D721Med (cell line): ENCODE data around the gene KLHDC3.
A peak's percentile ranks its signal among the peaks of the same experiment; 100 is the strongest.

Source experiments
- DNase-seq: peaks from one replicate; pipeline ENCODE4 v3.0.0; 2011; ENCODE audit warnings: low spot score; ENCODE audit not compliant: insufficient read length
- FAIRE-seq: peaks from 2 replicates; lab custom pipeline; 2011; peaks lifted over from hg19 to GRCh38; lab: Jason Lieb, UNC
- TF ChIP-seq, protein P1 (sequence below): IDR thresholded peaks from 2 replicates; pipeline ENCODE4 v1.5.1; 2012; ENCODE audit warnings: mild to moderate bottlenecking, control low read depth; ENCODE audit not compliant: insufficient read depth; ENCODE audit errors: missing control alignments

The KLHDC3 gene

DNA sequence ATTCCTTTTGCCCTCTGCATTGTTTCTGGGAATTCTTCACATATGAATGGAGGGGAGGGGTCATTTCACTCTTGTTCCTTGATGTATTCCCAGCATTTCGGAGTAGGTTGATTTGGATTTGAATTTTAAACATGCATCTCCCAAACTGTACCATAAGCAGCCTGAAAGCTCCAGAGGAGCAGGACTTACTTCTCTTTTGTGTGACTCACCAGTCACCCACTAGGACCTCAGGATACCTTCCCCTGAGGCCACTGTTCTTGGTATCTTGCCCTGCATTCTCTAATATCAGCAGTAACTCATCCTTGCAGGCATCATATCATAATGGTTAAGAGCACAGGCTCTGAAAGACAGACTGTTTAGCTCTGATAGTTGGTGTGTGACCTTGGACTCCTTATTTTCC, 44.5 kb downstream of the KLHDC3 start:
- DNase-seq (no peak), FAIRE-seq (no peak)
- TF ChIP-seq, protein P1, sequence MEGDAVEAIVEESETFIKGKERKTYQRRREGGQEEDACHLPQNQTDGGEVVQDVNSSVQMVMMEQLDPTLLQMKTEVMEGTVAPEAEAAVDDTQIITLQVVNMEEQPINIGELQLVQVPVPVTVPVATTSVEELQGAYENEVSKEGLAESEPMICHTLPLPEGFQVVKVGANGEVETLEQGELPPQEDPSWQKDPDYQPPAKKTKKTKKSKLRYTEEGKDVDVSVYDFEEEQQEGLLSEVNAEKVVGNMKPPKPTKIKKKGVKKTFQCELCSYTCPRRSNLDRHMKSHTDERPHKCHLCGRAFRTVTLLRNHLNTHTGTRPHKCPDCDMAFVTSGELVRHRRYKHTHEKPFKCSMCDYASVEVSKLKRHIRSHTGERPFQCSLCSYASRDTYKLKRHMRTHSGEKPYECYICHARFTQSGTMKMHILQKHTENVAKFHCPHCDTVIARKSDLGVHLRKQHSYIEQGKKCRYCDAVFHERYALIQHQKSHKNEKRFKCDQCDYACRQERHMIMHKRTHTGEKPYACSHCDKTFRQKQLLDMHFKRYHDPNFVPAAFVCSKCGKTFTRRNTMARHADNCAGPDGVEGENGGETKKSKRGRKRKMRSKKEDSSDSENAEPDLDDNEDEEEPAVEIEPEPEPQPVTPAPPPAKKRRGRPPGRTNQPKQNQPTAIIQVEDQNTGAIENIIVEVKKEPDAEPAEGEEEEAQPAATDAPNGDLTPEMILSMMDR, result no peak

DNA sequence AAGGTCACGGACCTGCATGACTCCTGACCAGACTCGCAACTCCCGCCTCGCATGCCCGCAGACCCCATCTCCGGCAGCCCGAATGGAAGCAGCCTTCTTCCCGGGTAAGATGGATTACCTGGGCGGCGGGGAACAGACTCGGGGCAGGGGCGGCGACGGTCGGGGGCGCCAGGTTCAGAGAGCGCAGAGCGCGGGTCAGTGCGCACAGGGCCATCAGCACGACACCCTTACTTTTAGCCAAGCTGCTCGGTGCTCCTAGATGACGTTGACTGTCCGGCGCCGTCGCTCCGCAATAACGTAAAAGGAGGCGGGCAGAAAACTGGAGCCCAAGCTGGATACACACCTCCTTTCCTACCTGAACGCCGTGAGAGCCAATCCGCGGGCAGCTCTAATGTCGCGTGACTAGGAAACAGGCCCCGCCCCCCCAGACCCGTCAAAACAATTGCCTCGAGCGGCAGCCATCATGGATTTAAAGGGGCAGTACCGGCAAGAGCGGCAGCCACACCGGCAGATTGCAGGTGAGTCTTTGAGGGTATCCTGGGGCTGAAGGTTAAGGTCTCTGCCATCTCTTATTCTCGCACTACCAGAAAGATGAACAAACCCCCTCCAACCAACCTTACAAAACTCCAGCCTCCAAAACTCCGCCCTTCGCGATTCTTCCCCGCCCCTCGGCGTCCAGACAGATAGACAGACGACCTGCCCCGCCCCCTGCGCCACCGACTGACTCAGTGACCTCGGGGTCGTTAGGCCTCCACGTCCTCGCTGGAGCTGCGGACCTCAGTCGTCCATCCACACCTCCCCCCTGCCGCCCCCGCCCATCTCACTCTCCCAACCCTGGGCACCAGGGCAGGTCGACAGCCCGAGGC, 45.4 kb downstream of the KLHDC3 start, which contains the start of the genes KLC4 and MRPL2:
TSS of gene KLC4 (plus strand) at position 464 of the 866 bp plus-strand sequence. CDS start 1,705 bp downstream, outside the sequence.
TSS of gene MRPL2 (minus strand) at position 267 of the 866 bp plus-strand sequence. CDS start at position 214, 53 bp downstream.
- TF ChIP-seq, protein P1, result no peak
- DNase-seq (peak; percentile 99), FAIRE-seq (no peak)

DNA sequence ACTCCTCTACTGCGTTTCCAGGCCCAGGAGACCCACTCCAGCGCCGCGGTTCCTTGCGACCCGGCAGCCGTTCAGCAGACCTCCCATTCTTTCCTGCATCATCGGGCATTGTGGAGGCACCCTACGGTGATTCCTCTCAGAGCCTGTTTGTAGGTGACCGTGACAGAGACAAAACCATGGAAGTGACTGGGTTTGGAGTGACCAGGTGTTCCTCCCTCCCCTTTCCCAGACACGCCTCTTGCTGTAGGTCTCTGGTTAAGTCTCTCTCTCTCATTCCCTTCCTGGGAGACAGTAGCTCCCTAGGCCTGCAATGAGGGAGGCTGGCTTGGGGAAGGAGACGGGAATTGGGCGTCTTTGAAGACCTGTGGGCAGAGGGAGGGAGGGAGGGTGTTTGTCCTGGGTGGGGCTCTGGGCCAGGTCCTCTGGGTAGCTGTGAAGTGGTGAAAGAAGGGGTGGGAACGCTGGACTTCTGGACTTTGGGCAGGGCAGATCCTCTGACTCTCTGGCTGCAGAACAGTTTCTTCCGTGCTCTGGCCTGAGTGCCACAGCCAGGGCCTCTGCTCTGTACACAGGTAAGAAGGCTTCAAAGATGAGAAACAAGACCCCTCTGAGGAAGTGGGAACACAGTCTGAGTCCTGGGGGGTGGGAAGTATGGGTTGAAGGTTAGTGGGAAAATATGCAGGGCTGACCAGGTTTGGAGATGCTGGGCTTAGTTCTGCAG, 46.1 kb downstream of the KLHDC3 start:
- DNase-seq, result no peak
- TF ChIP-seq, protein P1, result no peak
- FAIRE-seq, result no peak

DNA sequence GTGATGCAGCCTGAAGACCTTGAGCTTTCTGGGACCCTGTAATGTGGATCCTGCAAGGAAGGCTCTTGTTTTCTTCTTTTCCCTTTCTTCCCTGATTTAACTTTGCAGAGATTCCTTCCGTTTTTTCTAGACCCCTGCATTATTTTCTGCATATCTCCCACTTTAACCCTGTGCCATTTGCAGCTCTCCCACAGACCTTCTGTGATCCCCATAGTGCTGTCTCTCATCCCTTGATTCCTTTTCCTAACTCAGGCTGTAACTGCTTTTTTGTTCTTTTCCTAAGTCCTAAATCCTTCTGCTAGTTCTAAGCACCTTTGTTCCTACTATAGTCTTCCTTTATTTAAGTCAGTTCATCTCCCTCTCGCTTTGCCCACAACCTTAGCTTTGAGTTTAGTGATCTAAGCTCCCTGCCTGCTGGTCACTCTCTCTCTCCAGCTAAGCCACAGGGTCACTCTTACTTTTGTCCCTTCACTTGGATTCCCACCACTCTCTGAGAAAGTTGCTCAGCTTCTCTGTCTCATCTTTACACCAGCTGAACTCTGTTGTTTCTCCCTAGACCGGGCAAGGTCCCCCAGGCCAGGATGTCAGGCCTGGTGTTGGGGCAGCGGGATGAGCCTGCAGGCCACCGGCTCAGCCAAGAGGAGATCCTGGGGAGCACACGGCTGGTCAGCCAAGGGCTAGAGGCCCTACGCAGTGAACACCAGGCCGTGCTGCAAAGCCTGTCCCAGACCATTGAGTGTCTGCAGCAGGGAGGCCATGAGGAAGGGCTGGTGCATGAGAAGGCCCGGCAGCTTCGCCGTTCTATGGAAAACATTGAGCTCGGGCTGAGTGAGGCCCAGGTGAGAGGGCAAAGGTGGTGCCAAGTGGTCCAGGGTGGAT, 46.9 kb downstream of the KLHDC3 start:
- TF ChIP-seq, protein P1, result no peak
- DNase-seq (no peak), FAIRE-seq (no peak)

DNA sequence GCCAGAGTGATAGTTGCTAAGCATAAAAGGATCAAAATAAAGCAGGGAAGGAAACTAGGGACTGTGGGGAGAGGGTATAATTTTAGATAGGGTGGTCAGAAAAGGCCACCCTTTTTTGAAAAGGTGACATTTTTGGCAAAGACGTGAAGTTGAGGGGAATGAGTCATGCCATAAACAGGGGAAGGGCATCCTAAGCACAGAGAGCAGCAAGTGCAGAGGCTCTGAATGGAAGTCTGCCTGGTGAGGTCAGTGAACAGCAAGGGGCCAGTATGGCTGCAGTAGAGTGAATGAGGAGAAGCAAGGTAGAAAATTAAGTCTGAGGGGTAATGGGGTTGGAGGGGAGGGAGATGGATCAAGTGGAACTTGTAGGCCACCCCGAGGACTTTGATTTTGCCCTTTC, 47.8 kb downstream of the KLHDC3 start:
- TF ChIP-seq, protein P1, result no peak
- FAIRE-seq (no peak), DNase-seq (no peak)

DNA sequence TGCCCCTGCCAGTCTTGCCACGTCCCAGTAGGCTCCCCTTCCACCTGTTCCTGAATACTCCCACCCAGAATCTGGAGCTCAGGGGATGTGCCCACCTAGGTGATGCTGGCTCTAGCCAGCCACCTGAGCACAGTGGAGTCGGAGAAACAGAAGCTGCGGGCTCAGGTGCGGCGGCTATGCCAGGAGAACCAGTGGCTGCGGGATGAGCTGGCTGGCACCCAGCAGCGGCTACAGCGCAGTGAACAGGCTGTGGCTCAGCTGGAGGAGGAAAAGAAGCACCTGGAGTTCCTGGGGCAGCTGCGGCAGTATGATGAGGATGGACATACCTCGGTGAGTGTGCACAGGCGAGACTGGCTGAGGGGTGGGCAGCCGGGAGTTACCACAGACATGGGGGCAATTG, 48.8 kb downstream of the KLHDC3 start:
- TF ChIP-seq, protein P1, result no peak
- DNase-seq, result no peak
- FAIRE-seq, result no peak
